HG03097 (cell line): ENCODE measurements around the gene EFTUD2.
"Not testable (repeated sequence)": the region's sequence is repeated elsewhere in the genome, so short reads cannot be mapped to it uniquely, and the experiment has no call there.

Experiments
- ATAC-seq: cut with Tn5 transposase; IDR thresholded peaks from one replicate; pipeline ENCODE4 v1.9.1; 2021; ENCODE audit not compliant: unreplicated experiment, low FRiP score

Gene EFTUD2

GRCh38 chr17:44820631-44821212, 78.5 kb downstream of the EFTUD2 start:
- no peak for ATAC-seq

- ATAC-seq = not testable (repeated sequence)
Observed at GRCh38 chr17:44818508-44818907, 80.7 kb downstream of the EFTUD2 start.

- ATAC-seq = no peak
Observed at GRCh38 chr17:44812263-44812662, 87.0 kb downstream of the EFTUD2 start.

- ATAC-seq = not testable (repeated sequence)
Observed at GRCh38 chr17:44808656-44809388, 90.4 kb downstream of the EFTUD2 start.

- no peak for ATAC-seq
Observed at GRCh38 chr17:44808156-44808555, 91.1 kb downstream of the EFTUD2 start.

GRCh38 chr17:44807817-44808155, 91.5 kb downstream of the EFTUD2 start:
- ATAC-seq = no peak

GRCh38 chr17:44807093-44807816, 92.0 kb downstream of the EFTUD2 start:
- ATAC-seq = no peak

GRCh38 chr17:44804302-44805089, 94.7 kb downstream of the EFTUD2 start:
- ATAC-seq = no peak

GRCh38 chr17:44801880-44802279, 97.4 kb downstream of the EFTUD2 start:
- ATAC-seq = no peak
